K562 (cell line): ENCODE measurements around the gene PDE8A. TPM values are rescaled to one million over a fixed set of nuclear protein-coding genes. Genes with fewer than 3 reads are reported as not detected.
A peak's percentile ranks its signal among the peaks of the same experiment; 100 is the strongest.

Experiments used
- ATAC-seq: fragments of 200-7000 bp; cut with Tn5 transposase; 3 replicates; pipeline ENCODE4 v1.9.1; 2020; ENCODE audit warnings: moderate library complexity
- BruUV-seq: library from RNA; stranded (reverse); fragments of 400-500 nt; replicated peaks from 2 replicates; lab custom pipeline; 2021; lab: Mats Ljungman, UMichigan
- CTCF ChIA-PET: fragments of 300-600 bp; formaldehyde crosslinking; extraction: SDS; loops from one replicate; lab custom pipeline; 2021; ENCODE audit warnings: low intra/inter-chr PET ratio; lab: Yijun Ruan, JAX
- POLR2A ChIA-PET: fragments of 300-600, 350-650 bp; sonication (Branson Sonifier 250); formaldehyde crosslinking; extraction: SDS; loops from one replicate; lab custom pipeline; 2021; ENCODE audit warnings: antibody characterized with exemption, inconsistent platforms; lab: Yijun Ruan, JAX
- DNase-seq, 4 experiments: peaks; one replicate each; pipeline versions ENCODE4 v3.0.0 to v3.0.0-alpha.2; 2011 to 2018; ENCODE audit warnings: low spot score in 3 of 4, mixed read lengths in 3 of 4; ENCODE audit errors: extremely low read depth in 1 of 4
- FAIRE-seq: peaks from 2 replicates; lab custom pipeline; 2011; peaks lifted over from hg19 to GRCh38; lab: Jason Lieb, UNC
- H2AFZ ChIP-seq: 2 replicates; pipeline ENCODE4 v1.6.0; 2011; ENCODE audit warnings: low read depth, low read length, control low read depth, inconsistent platforms
- H3K27ac ChIP-seq: fragments of 200-600 bp; 3 replicates; pipeline ENCODE4 v1.8.0; 2011; ENCODE audit warnings: low read depth, mild to moderate bottlenecking, control low read depth, inconsistent platforms, low read length, moderate library complexity, mixed read lengths; ENCODE audit errors: extremely low read depth
- H3K27me3 ChIP-seq, 2 experiments: fragments of 300-600 bp in 1 of 2; 2 replicates in 1 of 2; 3 replicates in 1 of 2; pipeline versions ENCODE4 v1.6.0 to v1.8.0; 2011; ENCODE audit warnings: inconsistent platforms in 2 of 2, low read length in 2 of 2, mild to moderate bottlenecking in 1 of 2, mixed read lengths in 1 of 2, moderate library complexity in 1 of 2; ENCODE audit not compliant: control insufficient read depth in 2 of 2, insufficient read depth in 2 of 2
- H3K36me3 ChIP-seq: fragments of 300-600 bp; 3 replicates; pipeline ENCODE4 v1.8.0; 2011; ENCODE audit warnings: mild to moderate bottlenecking, low read length, inconsistent platforms; ENCODE audit not compliant: control insufficient read depth, insufficient read depth
- H3K4me1 ChIP-seq, 2 experiments: fragments of 200-600 bp in 1 of 2; replicated peaks in 1 of 2; 2 replicates in 1 of 2; 3 replicates in 1 of 2; pipeline versions ENCODE4 v1.5.1 to v1.8.0; 2011; ENCODE audit warnings: inconsistent platforms in 2 of 2, low read length in 2 of 2, mild to moderate bottlenecking in 1 of 2, mixed read lengths in 1 of 2, moderate library complexity in 1 of 2; ENCODE audit not compliant: control insufficient read depth in 2 of 2, insufficient read depth in 2 of 2
- H3K4me2 ChIP-seq: 2 replicates; pipeline ENCODE4 v1.6.1; 2011; ENCODE audit warnings: low read length, control low read depth, inconsistent platforms, mixed read lengths; ENCODE audit not compliant: insufficient read depth
- H3K4me3 ChIP-seq: fragments of 200-600 bp; sonication (generic), shearing (Covaris generic); 2 replicates; pipeline ENCODE4 v1.5.1; 2016; ENCODE audit warnings: control low read depth, inconsistent platforms
- H3K79me2 ChIP-seq: fragments of 200-600 bp; 3 replicates; pipeline ENCODE4 v1.8.0; 2011; ENCODE audit warnings: low read length, inconsistent platforms; ENCODE audit not compliant: control insufficient read depth, insufficient read depth
- H3K9ac ChIP-seq, 2 experiments: 2 replicates each; pipeline versions ENCODE4 v1.6.0 to v1.6.1; 2011; ENCODE audit warnings: low read depth in 2 of 2, low read length in 2 of 2, control low read depth in 1 of 2, inconsistent platforms in 1 of 2, mild to moderate bottlenecking in 1 of 2, mixed read lengths in 1 of 2; ENCODE audit not compliant: insufficient read depth in 1 of 2
- H3K9me1 ChIP-seq: one replicate; pipeline ENCODE4 v1.6.0; 2011; ENCODE audit warnings: inconsistent platforms, mild to moderate bottlenecking, low read length, moderate library complexity; ENCODE audit not compliant: control insufficient read depth, insufficient read depth
- H3K9me3 ChIP-seq: replicated peaks from 2 replicates; pipeline ENCODE4 v1.5.1; 2011; ENCODE audit warnings: low read depth, low read length, inconsistent platforms; ENCODE audit not compliant: control insufficient read depth, insufficient read depth
- H4K20me1 ChIP-seq: replicated peaks from 2 replicates; pipeline ENCODE4 v1.6.1; 2011; ENCODE audit warnings: low read length, inconsistent platforms, mixed read lengths; ENCODE audit not compliant: control insufficient read depth, insufficient read depth
- JUND ChIP-seq, 2 experiments: IDR thresholded peaks; 2 replicates in 1 of 2; 3 replicates in 1 of 2; pipeline ENCODE4 v1.6.1; 2011; ENCODE audit warnings: borderline replicate concordance in 2 of 2, low read depth in 2 of 2, low read length in 2 of 2, improper control_type of control experiment in 1 of 2, missing biosample characterization in 1 of 2, missing genetic modification characterization in 1 of 2, missing genetic modification reagents in 1 of 2
- KAT8 ChIP-seq: fragments of 450-650 bp; IDR thresholded peaks from 2 replicates; pipeline ENCODE4 v1.6.1; 2016; ENCODE audit warnings: low read depth, mild to moderate bottlenecking
- SPI1 ChIP-seq: IDR thresholded peaks from 2 replicates; pipeline ENCODE4 v1.6.1; 2011; ENCODE audit warnings: low read depth, low read length, control low read depth, borderline replicate concordance
- WGBS: fragments of 100-300 bp; shearing (Covaris generic); methylation state at CpG from one replicate; pipeline ENCODE4 v1.1.6; 2016; ENCODE audit warnings: low coverage, mixed read lengths; ENCODE audit not compliant: insufficient coverage; ENCODE audit errors: missing lambda C conversion rate; 5-methylcytosine and 5-hydroxymethylcytosine counted together
- in situ Hi-C: fragments of 300-500 bp; cut with MboI; formaldehyde crosslinking; loops from 4 replicates; pipeline ENCODE4 v1.15.0; 2018; ENCODE audit warnings: inconsistent platforms, mixed read lengths
- intact Hi-C: fragments of 100-400 bp; cut with micrococcal nuclease; formaldehyde crosslinking; loops from 2 replicates; pipeline ENCODE4 v1.14.2; 2022
- polyA plus RNA-seq, 8 experiments: library from polyadenylated mRNA; depleted of rRNA in 4 of 8; stranded (reverse) in 5 of 8; unstranded in 3 of 8; fragments of >200 nt; fragmentation: Nextera tagmentation in 2 of 8; fragmentation: Illumina TruSeq in 1 of 8; extraction: Ambion mirVana in 2 of 8; extraction: Trizol in 1 of 8; gene quantifications; 2 replicates each; pipeline versions ENCODE4 v1.2.1 to v1.2.3, GENCODE V29; 2011 to 2014; ENCODE audit warnings: inconsistent platforms in 1 of 8, missing spikeins in 1 of 8
- total RNA-seq, 7 experiments: library from RNA; depleted of rRNA in 6 of 7; stranded (reverse); fragments of >200 nt in 6 of 7; fragmentation: Illumina TruSeq in 2 of 7; extraction: Trizol in 2 of 7; gene quantifications; 2 replicates each; pipeline versions ENCODE4 v1.2.1 to v1.2.3, GENCODE V29; 2011 to 2021; ENCODE audit warnings: low replicate concordance in 1 of 7
- TF ChIP-seq, protein P1 (sequence below): fragments of 450-650 bp; IDR thresholded peaks from 2 replicates; pipeline ENCODE4 v1.6.1; 2017; ENCODE audit warnings: antibody characterized with exemption, mild to moderate bottlenecking

The PDE8A gene
- total and polyA plus RNA-seq, 9 of the 15 experiments (the other 6 are each of a cell fraction or from before 2014, with no cell fraction given) = 5.9 to 40.3 (median 19.8) TPM

DNA sequence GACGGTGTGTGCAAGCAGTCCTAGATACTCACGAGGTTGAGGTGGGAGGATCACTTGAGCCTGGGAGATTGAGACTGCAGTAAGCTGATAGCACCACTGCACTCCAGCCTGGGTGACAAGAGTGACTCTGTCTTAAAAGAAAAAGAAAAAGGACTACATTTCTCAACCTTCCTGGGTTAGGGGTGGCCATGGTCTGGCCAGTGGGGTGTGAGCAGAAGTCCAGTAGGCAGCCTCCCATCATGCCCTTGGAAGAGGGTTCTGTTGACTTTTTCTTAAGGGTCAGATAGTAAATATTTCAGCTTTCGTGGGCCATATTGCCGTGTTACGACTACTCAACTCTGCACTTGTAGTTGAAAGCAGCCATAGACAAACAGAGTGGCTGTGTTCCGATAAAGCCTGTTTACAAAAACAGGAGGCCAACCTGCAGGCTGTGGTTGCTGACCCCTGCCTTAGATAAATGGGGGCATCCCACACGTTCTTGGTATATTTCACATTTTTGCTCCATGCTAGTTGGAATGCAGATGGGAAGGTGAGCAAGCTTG is 31.0 kb upstream of the PDE8A start (continued):
- TF ChIP-seq KAT8 = no peak
- TF ChIP-seq, all 486 proteins: peak for 98

DNA sequence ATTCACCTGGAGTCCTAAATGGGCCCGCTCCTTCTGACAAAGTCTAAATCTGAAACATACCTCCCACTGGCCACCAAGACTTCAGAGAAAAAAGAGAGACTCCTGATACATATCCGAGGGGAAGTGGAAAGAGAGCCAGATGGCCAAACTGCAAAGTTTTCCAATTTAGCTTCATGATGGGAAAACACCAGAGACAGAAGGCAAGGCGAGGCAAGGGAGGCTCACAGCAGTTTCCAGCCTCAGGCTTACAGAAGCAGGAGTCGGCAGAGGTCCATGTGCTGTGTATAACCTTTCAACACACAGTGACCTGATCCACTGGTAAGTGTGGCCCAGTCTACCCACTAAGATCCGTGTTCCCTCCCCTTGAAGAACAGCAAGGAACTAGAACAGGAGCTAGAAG is 29.9 kb upstream of the PDE8A start:
- no peak for DNase-seq
- H3K9me1 ChIP-seq = no peaks in the 10 kb centered on the region
- peak overlapping the region; percentile 93 for H3K27ac ChIP-seq
- in situ Hi-C loops = loop anchor here (5.0 kb wide), 1 partner anchor 91 kb away; no protein-coding TSS in a partner anchor
- H3K4me2 ChIP-seq = peak overlapping the region; percentile 29
- BruUV-seq = no TSS peak
- ChIA-PET CTCF (no interaction called here), POLR2A (interaction anchor here (1.1 to 2.4 kb wide), 2 partner anchors 29 to 93 kb away, joined by 3 to 9 read pairs; no protein-coding TSS in a partner anchor)
- TF ChIP-seq, protein P1, sequence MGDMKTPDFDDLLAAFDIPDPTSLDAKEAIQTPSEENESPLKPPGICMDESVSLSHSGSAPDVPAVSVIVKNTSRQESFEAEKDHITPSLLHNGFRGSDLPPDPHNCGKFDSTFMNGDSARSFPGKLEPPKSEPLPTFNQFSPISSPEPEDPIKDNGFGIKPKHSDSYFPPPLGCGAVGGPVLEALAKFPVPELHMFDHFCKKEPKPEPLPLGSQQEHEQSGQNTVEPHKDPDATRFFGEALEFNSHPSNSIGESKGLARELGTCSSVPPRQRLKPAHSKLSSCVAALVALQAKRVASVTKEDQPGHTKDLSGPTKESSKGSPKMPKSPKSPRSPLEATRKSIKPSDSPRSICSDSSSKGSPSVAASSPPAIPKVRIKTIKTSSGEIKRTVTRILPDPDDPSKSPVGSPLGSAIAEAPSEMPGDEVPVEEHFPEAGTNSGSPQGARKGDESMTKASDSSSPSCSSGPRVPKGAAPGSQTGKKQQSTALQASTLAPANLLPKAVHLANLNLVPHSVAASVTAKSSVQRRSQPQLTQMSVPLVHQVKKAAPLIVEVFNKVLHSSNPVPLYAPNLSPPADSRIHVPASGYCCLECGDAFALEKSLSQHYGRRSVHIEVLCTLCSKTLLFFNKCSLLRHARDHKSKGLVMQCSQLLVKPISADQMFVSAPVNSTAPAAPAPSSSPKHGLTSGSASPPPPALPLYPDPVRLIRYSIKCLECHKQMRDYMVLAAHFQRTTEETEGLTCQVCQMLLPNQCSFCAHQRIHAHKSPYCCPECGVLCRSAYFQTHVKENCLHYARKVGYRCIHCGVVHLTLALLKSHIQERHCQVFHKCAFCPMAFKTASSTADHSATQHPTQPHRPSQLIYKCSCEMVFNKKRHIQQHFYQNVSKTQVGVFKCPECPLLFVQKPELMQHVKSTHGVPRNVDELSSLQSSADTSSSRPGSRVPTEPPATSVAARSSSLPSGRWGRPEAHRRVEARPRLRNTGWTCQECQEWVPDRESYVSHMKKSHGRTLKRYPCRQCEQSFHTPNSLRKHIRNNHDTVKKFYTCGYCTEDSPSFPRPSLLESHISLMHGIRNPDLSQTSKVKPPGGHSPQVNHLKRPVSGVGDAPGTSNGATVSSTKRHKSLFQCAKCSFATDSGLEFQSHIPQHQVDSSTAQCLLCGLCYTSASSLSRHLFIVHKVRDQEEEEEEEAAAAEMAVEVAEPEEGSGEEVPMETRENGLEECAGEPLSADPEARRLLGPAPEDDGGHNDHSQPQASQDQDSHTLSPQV = peak; percentile 40; the same call in 1 of the 2 replicates
- TF ChIP-seq SPI1 (0 out of 2 replicates have a peak, but pooled peaks have one; percentile 7), JUND (IDR thresholded peaks at IDR 0.05; ENCODE audit: borderline replicate concordance, low read depth, low read length) (no peak), JUND (tag; IDR thresholded peaks at IDR 0.05; ENCODE audit: borderline replicate concordance, low read depth, low read length) (no peak)
- intact Hi-C loops = no loop called here
- peaks cover 46 to 76% of the 10 kb centered on the region in 2 experiments for H3K4me1 ChIP-seq
- no peaks in the 10 kb centered on the region for H3K36me3 ChIP-seq
- H3K9me3 ChIP-seq = no peaks in the 10 kb centered on the region
- 60% methylated on average over 5 of the region's 5 CpGs for WGBS
- H3K27me3 ChIP-seq = no peaks in the 10 kb centered on the region
- H4K20me1 ChIP-seq = no peaks in the 10 kb centered on the region
- peak overlapping the region; percentile 94 for H2AFZ ChIP-seq
- no peaks in the 10 kb centered on the region for H3K79me2 ChIP-seq
- ATAC-seq = peak; percentile 1; the same call in 1 of the 3 replicates
- H3K4me3 ChIP-seq = no peak overlapping the region
- H3K9ac ChIP-seq = peak overlapping the region; percentile 37 to 72; a peak in 3 of 4 replicates
- FAIRE-seq = no peak
